DMS53 (cell line): ENCODE data around the gene PLCD3.

Experiments
- DNase-seq: peaks from one replicate; lab custom pipeline; 2025; lab: John Stamatoyannopoulos, UW

Gene PLCD3

GRCh38 chr17:45103269-45103795, 29.0 kb downstream of the PLCD3 start:
- no peak for DNase-seq

GRCh38 chr17:45102856-45103255, 29.5 kb downstream of the PLCD3 start:
- DNase-seq, result no peak

DNA sequence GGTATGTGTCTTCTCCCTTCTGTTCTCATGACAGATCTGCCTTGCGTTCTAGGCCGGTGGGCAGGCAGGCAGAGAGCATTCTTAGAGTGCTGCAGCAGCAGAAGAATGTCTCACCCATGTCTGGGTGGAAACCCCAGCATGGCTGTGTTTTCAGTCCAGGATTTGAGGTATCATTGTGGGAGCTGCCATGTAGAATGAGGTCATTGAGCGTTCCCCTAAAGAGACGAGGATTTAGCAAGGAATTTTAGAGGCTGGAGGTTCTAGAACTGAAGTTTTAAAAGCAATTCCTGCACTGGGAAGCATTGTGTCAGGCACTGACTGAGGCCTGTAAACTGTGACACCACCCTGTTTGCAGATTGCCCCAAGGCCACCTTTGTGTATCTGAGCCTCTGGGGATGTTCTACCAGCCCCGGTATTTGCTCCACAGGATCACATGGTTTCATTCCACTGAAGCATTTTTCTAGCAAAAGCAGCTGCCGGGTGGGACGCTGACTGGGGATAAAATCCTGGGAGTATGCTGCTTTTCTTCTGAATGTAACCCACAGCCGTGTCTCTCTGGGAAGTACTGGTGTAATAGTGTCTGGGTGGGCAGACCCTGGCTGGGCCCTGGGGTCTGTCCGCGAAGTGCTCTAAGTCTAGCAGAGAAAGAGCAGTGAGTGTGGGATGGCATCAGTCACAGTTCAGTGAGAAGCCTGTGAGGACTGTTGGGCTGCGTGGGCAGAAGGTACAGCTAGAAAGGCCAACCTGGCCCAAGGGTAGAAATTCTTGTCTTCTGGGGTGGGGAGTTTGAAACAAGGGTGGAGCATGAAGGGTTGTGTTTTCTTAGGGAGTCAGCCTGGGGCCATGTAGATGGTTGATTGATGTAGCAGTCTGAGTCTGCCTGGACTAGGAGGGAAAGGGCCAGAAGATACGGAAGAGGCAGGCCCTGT, 30.2 kb downstream of the PLCD3 start:
- DNase-seq, result no peak

DNA sequence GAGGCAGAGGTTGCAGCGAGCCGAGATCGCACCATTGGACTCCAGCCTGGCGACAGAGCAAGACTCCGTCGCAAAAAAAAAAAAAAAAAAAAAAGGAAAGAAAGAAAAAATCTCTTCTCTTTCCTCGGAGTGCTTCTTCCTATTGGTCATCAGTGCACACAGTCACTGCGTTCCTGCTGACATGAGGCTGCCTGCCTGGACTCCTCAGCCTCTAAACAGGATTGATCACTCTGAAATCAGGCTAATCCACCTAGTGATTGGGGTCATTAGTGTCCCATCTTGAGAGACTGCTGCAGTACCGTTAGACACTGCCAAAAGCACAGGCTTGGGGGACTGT, 30.8 kb downstream of the PLCD3 start:
- DNase-seq, result no peak

GRCh38 chr17:45098869-45099616, 33.3 kb downstream of the PLCD3 start:
- peak; percentile 93 for DNase-seq

DNA sequence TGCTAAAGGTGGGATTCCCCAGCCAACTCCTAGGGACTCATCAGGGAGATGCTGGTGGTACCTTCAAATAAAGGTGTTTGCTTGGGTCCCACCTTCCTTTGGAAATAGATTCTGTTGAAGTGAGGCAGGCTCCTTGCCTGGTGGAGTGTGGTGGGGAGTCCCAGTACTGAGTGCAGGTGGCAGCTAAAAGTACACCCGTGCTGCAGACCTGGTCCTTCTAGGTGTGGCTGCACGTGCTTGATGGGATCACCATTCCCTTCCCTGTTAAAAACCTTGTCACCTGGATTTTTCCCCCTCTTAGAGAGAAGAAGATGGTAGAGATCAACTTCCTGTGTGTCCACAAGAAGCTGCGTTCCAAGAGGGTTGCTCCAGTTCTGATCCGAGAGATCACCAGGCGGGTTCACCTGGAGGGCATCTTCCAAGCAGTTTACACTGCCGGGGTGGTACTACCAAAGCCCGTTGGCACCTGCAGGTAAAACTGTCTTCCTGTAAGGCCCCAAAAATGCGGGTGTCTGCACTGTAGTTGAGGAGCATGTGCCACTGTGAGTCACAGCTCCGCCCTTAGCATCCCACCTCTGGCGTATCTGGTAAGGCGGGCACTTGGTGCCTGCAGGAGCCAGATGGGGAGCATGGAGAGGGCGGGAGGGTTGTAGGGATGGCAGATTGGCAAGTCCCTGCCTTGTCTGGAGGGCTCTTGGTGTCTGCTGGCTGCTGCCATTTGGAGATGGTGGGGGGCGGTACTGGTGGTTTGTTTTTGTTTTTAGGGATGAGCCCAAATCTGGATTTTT, 34.0 kb downstream of the PLCD3 start:
- DNase-seq, result no peak

DNA sequence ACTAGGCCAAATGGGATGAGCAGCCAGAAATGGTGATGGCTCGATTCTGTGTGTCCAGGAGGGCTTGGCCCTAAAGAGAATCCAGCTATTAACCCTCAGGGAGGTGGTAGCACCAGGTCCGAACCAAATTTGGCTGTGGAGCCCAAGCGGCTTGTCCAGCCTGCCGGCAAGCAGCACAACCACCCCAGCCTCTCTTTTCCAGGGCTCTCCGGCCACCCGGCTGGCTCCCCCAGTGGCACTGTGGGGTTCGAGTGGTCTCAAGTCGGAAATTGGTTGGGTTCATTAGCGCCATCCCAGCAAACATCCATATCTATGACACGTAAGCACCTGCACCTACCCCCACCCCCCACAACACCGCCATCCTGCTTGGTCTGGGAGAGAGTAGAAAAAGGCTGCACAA, 35.4 kb downstream of the PLCD3 start:
- DNase-seq, result no peak

DNA sequence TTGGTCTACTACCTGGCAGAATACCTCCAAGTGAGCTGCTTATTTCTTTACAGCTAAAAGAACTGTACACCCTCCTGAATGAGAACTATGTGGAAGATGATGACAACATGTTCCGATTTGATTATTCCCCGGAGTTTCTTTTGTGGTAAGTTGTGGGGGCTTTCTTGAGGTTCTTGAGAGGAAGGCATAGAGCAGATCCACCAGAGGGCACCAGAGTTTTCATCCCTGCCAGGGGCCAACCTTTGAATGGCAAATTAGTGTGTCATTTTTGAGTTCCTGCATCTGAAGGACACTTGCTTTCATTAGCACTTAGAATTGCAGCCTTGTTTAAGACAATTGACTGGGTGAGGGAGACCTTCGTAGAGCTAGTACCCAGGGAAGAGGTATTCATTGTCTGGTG, 36.2 kb downstream of the PLCD3 start:
- peak; percentile 62 for DNase-seq

DNA sequence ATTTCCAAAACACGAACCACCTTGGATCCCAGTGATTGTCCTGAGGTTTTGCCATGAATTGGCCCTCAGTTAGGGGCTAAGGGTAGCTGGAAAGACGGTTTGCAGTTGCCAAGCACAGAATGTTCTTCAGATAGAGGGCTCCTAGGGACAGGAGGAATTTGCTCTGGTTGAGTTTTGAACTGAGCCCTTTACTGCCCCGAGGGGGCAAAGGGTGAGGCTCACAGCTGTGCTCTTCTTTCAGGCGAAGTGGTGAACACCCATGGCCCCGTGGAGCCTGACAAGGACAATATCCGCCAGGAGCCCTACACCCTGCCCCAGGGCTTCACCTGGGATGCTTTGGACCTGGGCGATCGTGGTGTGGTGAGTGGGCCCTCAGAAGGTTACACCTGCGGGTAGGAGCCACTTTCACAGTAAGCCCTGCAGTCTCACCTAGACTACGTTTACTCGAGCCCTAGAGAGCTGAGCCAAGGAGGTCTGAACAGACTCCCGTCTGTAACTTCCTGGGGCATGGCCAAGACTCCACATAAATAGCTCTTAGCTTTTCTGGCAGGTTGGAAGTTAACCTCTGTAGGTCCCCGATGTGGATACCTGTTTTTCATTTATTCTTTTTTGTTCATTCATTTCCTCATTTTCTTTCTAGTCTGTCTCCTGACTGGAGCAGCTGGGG, 38.7 kb downstream of the PLCD3 start:
- DNase-seq, result no peak

DNA sequence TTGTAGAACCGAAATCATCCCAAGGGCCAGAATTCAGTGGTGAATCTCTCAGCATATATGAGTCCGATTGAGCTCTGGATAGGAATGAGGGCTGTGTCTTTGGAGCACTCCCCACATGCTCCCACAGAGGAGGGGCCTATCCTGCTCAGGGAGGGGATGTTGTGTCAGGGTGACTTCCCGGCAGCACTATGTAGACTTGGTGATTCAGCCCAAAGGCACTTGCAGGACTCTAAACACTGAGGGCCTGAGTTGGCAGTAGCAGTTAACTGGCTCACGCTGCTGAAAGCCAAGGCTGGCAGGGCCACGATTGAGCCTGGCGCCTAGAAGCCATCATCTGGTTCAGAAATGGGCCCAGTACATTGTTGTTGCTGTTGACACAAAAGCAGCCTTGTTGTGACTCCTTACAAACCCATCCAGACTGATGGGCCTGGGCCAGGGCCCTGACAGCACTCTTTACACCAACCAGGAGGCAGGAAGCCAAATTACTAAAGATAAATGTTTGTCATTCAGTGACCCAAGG, 39.3 kb downstream of the PLCD3 start:
- no peak for DNase-seq

- DNase-seq, result peak; percentile 26
Observed at GRCh38 chr17:45091778-45092425, 40.4 kb downstream of the PLCD3 start.

- no peak for DNase-seq
Observed at GRCh38 chr17:45090711-45091110, 41.6 kb downstream of the PLCD3 start.

- no peak for DNase-seq
Observed at GRCh38 chr17:45088741-45089140, 43.6 kb downstream of the PLCD3 start.

DNA sequence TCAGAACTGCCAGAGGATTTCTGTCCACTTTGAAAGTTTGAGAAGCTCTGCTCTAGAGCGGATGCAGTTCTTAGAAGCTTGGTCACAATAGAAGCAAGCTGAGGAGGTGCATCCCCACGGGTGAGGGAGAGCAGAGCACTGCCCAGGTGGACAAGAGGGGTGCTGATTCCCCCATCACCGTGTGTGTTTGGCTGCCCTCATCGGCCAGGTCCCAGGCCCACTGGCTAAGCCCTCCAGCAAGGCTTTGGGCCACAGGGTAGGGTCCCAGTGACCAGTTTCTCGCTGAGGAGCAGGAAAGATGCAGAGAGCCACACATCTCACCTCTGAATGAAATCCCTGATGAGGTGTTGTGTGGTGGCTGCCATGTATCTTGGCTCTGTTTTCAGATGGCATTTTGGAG, 44.3 kb downstream of the PLCD3 start:
- no peak for DNase-seq

GRCh38 chr17:45087504-45087975, 44.8 kb downstream of the PLCD3 start:
- DNase-seq, result no peak

DNA sequence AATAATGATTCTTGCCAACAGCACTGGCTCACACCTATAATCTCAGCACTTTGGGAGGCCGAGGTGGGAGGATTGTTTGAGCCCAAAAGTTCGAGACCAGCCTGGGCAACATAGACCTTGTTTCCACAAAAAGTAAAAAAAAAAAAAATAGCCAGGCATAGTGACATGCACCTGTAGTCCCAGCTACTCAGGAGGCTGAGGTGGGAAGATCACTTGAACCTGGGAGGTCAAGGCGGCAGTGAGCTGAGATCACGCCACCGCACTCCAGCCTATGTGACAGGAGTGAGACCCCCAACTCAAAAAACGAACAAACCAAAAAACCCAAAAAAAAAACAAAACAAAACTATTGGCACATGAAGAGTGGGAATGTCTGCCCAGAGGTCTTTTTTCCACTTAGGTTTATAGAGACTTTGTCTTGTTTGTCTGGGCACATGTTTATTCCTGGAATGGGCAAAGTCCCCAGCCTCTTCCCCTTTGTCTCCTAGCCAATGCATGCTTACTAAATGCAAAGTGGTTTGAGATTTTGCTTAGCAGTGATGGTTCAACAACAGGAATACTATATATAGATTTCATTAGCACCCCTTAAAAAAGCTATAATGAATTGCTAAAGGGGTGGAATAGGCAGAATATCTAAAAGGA, 45.3 kb downstream of the PLCD3 start:
- DNase-seq, result no peak

DNA sequence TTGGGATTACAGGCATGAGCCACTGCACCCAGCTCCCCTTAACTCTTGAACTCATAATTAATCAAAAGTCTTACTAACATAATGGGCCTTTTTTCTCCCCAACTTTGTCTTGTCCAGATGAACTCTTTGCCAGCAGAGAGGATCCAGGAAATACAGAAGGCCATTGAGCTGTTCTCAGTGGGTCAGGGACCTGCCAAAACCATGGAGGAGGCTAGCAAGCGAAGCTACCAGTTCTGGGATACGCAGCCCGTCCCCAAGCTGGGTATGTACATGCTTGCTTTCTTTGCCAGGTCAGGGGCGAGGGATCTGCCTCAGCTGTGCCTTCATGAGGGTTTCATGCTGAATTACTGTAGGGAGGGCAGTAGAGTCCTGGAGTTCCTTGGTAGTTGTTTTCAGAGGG, 45.9 kb downstream of the PLCD3 start:
- DNase-seq, result no peak

GRCh38 chr17:45081047-45081703, 51.1 kb downstream of the PLCD3 start:
- no peak for DNase-seq

GRCh38 chr17:45077643-45078042, 54.7 kb downstream of the PLCD3 start:
- DNase-seq, result no peak
